Endothelial cell of umbilical vein (primary cell): Measurements from ENCODE around the gene ARHGEF40.

Experiments
- EZH2 ChIP-seq: IDR thresholded peaks from 2 replicates; pipeline ENCODE4 v1.6.1; 2012; ENCODE audit warnings: borderline replicate concordance, low read depth, mild to moderate bottlenecking, moderate library complexity, low read length, inconsistent platforms; ENCODE audit not compliant: severe bottlenecking
- JUN ChIP-seq: IDR thresholded peaks from 2 replicates; pipeline ENCODE4 v1.6.1; 2011; ENCODE audit warnings: borderline replicate concordance, low read depth; ENCODE audit not compliant: insufficient read length, insufficient read depth
- MYC ChIP-seq: IDR thresholded peaks from one replicate; pipeline ENCODE4 v1.6.1; 2011; ENCODE audit warnings: mild to moderate bottlenecking, low read depth, low read length
- POLR2A ChIP-seq: IDR thresholded peaks from 2 replicates; pipeline ENCODE4 v1.6.1; 2012; ENCODE audit warnings: low read depth, mild to moderate bottlenecking, control low read depth, low read length
- POLR2AphosphoS5 ChIP-seq: IDR thresholded peaks from 2 replicates; pipeline ENCODE4 v1.6.1; 2012; ENCODE audit warnings: low read depth, mild to moderate bottlenecking, control low read depth, low read length, moderate library complexity; ENCODE audit not compliant: insufficient read depth
- TF ChIP-seq, protein P1 (sequence below), 2 donors: IDR thresholded peaks; 1 replicate in 1 of 2; 2 replicates in 1 of 2; pipeline ENCODE4 v1.5.1; 2011; ENCODE audit warnings: low read length in 2 of 2, mild to moderate bottlenecking in 2 of 2, moderate library complexity in 2 of 2, control low read depth in 1 of 2, inconsistent platforms in 1 of 2, low read depth in 1 of 2; ENCODE audit not compliant: insufficient read depth in 1 of 2; ENCODE audit errors: extremely low read depth in 1 of 2
- TF ChIP-seq, protein P2 (sequence below): IDR thresholded peaks from 2 replicates; pipeline ENCODE4 v1.6.1; 2011; ENCODE audit not compliant: insufficient read depth, insufficient read length

DNA sequence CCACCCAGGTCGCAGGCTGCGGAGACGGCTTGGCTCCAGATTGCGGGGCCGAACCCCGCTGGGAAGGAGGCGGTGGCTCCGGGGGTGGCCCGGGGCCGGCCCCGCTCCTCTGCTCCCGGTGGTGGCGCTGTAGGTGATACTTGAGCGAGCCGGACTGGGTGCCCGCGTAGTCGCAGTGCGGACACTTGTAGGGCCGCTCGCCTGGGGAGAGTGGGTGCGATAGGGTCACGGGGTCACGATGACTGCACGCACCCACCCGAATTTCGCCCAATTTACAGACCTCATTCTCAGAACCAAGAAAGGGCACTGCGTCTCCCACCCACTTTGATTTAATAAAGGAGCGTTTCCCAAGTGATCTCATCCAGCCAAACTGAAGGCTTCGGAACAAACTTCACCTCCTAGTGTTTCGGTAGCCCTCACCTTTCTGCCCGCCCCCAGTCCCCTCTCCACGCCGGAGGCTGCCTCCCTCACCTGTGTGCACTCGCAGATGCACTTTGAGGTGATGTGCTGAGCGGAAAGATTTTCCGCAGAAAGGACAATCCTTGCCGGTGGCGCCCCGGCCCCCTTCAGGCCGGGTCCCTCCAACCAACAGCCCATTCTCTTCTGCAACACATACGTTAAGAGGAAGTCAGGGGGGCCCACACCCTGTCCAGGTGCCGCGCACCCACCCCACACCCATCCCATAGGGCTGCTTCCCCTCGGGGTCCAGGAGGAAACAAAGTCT lies 21.0 kb downstream of the ARHGEF40 start:
- TF ChIP-seq, protein P1, sequence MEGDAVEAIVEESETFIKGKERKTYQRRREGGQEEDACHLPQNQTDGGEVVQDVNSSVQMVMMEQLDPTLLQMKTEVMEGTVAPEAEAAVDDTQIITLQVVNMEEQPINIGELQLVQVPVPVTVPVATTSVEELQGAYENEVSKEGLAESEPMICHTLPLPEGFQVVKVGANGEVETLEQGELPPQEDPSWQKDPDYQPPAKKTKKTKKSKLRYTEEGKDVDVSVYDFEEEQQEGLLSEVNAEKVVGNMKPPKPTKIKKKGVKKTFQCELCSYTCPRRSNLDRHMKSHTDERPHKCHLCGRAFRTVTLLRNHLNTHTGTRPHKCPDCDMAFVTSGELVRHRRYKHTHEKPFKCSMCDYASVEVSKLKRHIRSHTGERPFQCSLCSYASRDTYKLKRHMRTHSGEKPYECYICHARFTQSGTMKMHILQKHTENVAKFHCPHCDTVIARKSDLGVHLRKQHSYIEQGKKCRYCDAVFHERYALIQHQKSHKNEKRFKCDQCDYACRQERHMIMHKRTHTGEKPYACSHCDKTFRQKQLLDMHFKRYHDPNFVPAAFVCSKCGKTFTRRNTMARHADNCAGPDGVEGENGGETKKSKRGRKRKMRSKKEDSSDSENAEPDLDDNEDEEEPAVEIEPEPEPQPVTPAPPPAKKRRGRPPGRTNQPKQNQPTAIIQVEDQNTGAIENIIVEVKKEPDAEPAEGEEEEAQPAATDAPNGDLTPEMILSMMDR (IDR thresholded peaks at IDR 0.05; ENCODE audit: extremely low read depth in 1 of 2, insufficient read depth in 1 of 2, low read depth in 1 of 2, low read length in 2 of 2), result no peak
- TF ChIP-seq, protein P2, sequence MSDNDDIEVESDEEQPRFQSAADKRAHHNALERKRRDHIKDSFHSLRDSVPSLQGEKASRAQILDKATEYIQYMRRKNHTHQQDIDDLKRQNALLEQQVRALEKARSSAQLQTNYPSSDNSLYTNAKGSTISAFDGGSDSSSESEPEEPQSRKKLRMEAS, result no peak
- no peak for TF ChIP-seq POLR2A
- no peak for TF ChIP-seq POLR2AphosphoS5
- TF ChIP-seq MYC, result no peak
- TF ChIP-seq JUN, result no peak
- TF ChIP-seq EZH2, result no peak
